Right lobe of liver (tissue), 6 donors: ENCODE results near the gene PEAK1. TPM values are rescaled to one million over a fixed set of nuclear protein-coding genes. Genes with fewer than 3 reads are reported as not detected.
"Not testable (repeated sequence)": the region's sequence is repeated elsewhere in the genome, so short reads cannot be mapped to it uniquely, and the experiment has no call there.

Experiments
- ATAC-seq, 4 donors: fragments of 200-7000 bp; cut with Tn5 transposase; one replicate each; pipeline ENCODE4 v1.9.1; 2020; ENCODE audit warnings: mild to moderate bottlenecking in 4 of 4, moderate library complexity in 4 of 4
- DNase-seq, 3 donors: peaks; one replicate each; pipeline ENCODE4 v3.0.0-alpha.2; 2020
- H3K27ac ChIP-seq, 3 donors: fragments of 200-600 bp; one replicate each; pipeline ENCODE4 v1.8.0; 2022
- H3K27me3 ChIP-seq, 2 donors: fragments of 200-600 bp; one replicate each; pipeline ENCODE4 v1.8.0; 2022
- H3K36me3 ChIP-seq, 4 donors: fragments of 200-600 bp; sonication (generic) in 1 of 4; one replicate each; pipeline versions ENCODE4 v1.5.1 to v1.8.0; 2017 to 2022; ENCODE audit warnings: control low read depth in 1 of 4
- H3K4me1 ChIP-seq, 4 donors: fragments of 200-600 bp; sonication (generic) in 1 of 4; one replicate each; pipeline versions ENCODE4 v1.5.1 to v1.8.0; 2017 to 2022; ENCODE audit warnings: control low read depth in 1 of 4
- H3K4me3 ChIP-seq, 3 donors: fragments of 200-600 bp; one replicate each; pipeline ENCODE4 v1.8.0; 2022
- H3K9me3 ChIP-seq, 4 donors: fragments of 200-600 bp; sonication (generic) in 1 of 4; one replicate each; pipeline versions ENCODE4 v1.5.1 to v1.8.0; 2017 to 2022; ENCODE audit warnings: control low read depth in 1 of 4
- POLR2A ChIP-seq: fragments of 450-650 bp; IDR thresholded peaks from one replicate; pipeline ENCODE4 v1.6.1; 2017; ENCODE audit warnings: antibody characterized with exemption, mild to moderate bottlenecking
- WGBS: methylation state at CpG from one replicate; pipeline ENCODE4 v1.1.6; 2018; ENCODE audit warnings: low coverage, low lambda C conversion rate; ENCODE audit not compliant: insufficient coverage; ENCODE audit errors: missing lambda C conversion rate; 5-methylcytosine and 5-hydroxymethylcytosine counted together
- intact Hi-C, 2 donors: fragments of 100-400 bp; cut with DNase I; formaldehyde crosslinking; loops; one replicate each; pipeline versions ENCODE4 v1.11.2 to v1.14.1; 2022
- total RNA-seq, 6 experiments: library from RNA; depleted of rRNA in 2 of 6; stranded (reverse); fragments of >200 nt in 2 of 6; fragmentation: NEBNext Ultra II Directional in 3 of 6; extraction: Animal tissue kit (Norgen Biotek cat#: 25700) in 3 of 6; gene quantifications; one replicate each; pipeline versions ENCODE4 v1.1.0 to v1.2.4, GENCODE V29; 2016 to 2023
- TF ChIP-seq, protein P1 (sequence below), 4 donors: fragments of 200-600 bp in 3 of 4; fragments of 450-650 bp in 1 of 4; IDR thresholded peaks; one replicate each; pipeline versions ENCODE4 v1.5.1 to v1.8.0; 2016 to 2022; ENCODE audit warnings: antibody characterized with exemption in 4 of 4, mild to moderate bottlenecking in 2 of 4
- donor health status: DM: no; HTN: yes; CAD: no.
- donor health status: DM: no; HTN: no; CAD: no.
- donor health status: DM: no; HTN: no; CAD: no.
- donor health status: DM: no; HTN: yes; CAD: no.
- donor health status: DM: no; HTN: yes; CAD: no.

Gene PEAK1
- total RNA-seq, 6 experiments from 2014 or later = 5.9 to 18.4 (median 10.1) TPM

GRCh38 chr15:77409259-77410156 is 10.4 kb downstream of the PEAK1 start:
- intact Hi-C loops = no loop called here
- no peaks in the 10 kb centered on the region for H3K27me3 ChIP-seq
- H3K4me1 ChIP-seq = no peaks in the 10 kb centered on the region
- TF ChIP-seq POLR2A = no peak
- TF ChIP-seq, protein P1, sequence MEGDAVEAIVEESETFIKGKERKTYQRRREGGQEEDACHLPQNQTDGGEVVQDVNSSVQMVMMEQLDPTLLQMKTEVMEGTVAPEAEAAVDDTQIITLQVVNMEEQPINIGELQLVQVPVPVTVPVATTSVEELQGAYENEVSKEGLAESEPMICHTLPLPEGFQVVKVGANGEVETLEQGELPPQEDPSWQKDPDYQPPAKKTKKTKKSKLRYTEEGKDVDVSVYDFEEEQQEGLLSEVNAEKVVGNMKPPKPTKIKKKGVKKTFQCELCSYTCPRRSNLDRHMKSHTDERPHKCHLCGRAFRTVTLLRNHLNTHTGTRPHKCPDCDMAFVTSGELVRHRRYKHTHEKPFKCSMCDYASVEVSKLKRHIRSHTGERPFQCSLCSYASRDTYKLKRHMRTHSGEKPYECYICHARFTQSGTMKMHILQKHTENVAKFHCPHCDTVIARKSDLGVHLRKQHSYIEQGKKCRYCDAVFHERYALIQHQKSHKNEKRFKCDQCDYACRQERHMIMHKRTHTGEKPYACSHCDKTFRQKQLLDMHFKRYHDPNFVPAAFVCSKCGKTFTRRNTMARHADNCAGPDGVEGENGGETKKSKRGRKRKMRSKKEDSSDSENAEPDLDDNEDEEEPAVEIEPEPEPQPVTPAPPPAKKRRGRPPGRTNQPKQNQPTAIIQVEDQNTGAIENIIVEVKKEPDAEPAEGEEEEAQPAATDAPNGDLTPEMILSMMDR (IDR thresholded peaks at IDR 0.05) = no peak
- DNase-seq (no peak), ATAC-seq (peak in 2 of 4 donors; percentile 43 to 59)
- 73% methylated on average over 4 of the region's 4 CpGs for WGBS
- H3K27ac ChIP-seq = no peak overlapping the region
- no peaks in the 10 kb centered on the region for H3K9me3 ChIP-seq
- H3K4me3 ChIP-seq = no peak overlapping the region
- H3K36me3 ChIP-seq = no peaks in the 10 kb centered on the region

GRCh38 chr15:77406846-77407245 is 13.1 kb downstream of the PEAK1 start:
- ATAC-seq (no peak), DNase-seq (no peak)
- no peaks in the 10 kb centered on the region for H3K9me3 ChIP-seq
- no peaks in the 10 kb centered on the region for H3K4me1 ChIP-seq
- H3K36me3 ChIP-seq = no peaks in the 10 kb centered on the region
- 90% methylated on average over 4 of the region's 4 CpGs for WGBS
- H3K27me3 ChIP-seq = no peaks in the 10 kb centered on the region
- H3K27ac ChIP-seq = no peak overlapping the region
- TF ChIP-seq POLR2A = no peak
- TF ChIP-seq, protein P1 (IDR thresholded peaks at IDR 0.05) = no peak
- H3K4me3 ChIP-seq = no peak overlapping the region
- intact Hi-C loops = no loop called here

GRCh38 chr15:77406173-77406759 is 13.6 kb downstream of the PEAK1 start:
- H3K27me3 ChIP-seq = not testable (repeated sequence)
- WGBS = 63% methylated on average over 1 of the region's 1 CpG

GRCh38 chr15:77402740-77403379 is 17.0 kb downstream of the PEAK1 start:
- Histone ChIP-seq H3K4me1 (no peaks in the 10 kb centered on the region), H3K4me3 (no peak overlapping the region), H3K27ac (no peak overlapping the region), H3K36me3 (no peaks in the 10 kb centered on the region), H3K27me3 (no peaks in the 10 kb centered on the region), H3K9me3 (peaks cover 0 to 7% (median 0%) of the 10 kb centered on the region in 4 donors)
- TF ChIP-seq, protein P1 (IDR thresholded peaks at IDR 0.05) = no peak
- no peak for TF ChIP-seq POLR2A
- intact Hi-C loops = no loop called here
- ATAC-seq = no peak
- no peak for DNase-seq
- 48% methylated on average over 1 of the region's 1 CpG for whole genome bisulfite sequencing

More at GRCh38 chr15:77406173-77406759, 13.6 kb downstream of the PEAK1 start:
- H3K36me3 ChIP-seq, H3K27ac ChIP-seq, intact Hi-C loops, H3K4me3 ChIP-seq, H3K9me3 ChIP-seq, DNase-seq, H3K4me1 ChIP-seq, ATAC-seq: not testable (repeated sequence)
